HEK293 (cell line): Measurements from ENCODE around the gene TAF11L5.
"Not testable (repeated sequence)": the region's sequence is repeated elsewhere in the genome, so short reads cannot be mapped to it uniquely, and the experiment has no call there.

Experiments
- CTCF ChIA-PET: fragments of 350-600 bp; formaldehyde crosslinking; extraction: SDS; loops from one replicate; lab custom pipeline; 2021; ENCODE audit warnings: antibody characterized with exemption; lab: Yijun Ruan, JAX
- POLR2A ChIA-PET: fragments of 300-600 bp; formaldehyde crosslinking; extraction: SDS; loops from one replicate; lab custom pipeline; 2020; ENCODE audit warnings: antibody characterized with exemption, inconsistent platforms; lab: Yijun Ruan, JAX
- H3K27ac ChIP-seq: fragments of 200-500 bp; sonication (Bioruptor generic); 2 replicates; pipeline ENCODE4 v1.5.1; 2014; ENCODE audit warnings: low read depth, low read length, control low read depth, inconsistent platforms; ENCODE audit errors: extremely low read depth
- H3K36me3 ChIP-seq, 2 experiments: fragments of 200-500 bp in 1 of 2; sonication (Bioruptor generic) in 1 of 2; 1 replicate in 1 of 2; 2 replicates in 1 of 2; pipeline ENCODE4 v1.5.1; 2014 to 2017; ENCODE audit warnings: inconsistent platforms in 2 of 2, low read length in 2 of 2; ENCODE audit not compliant: control insufficient read depth in 2 of 2, insufficient read depth in 1 of 2
- H3K4me1 ChIP-seq: fragments of 200-500 bp; sonication (Bioruptor generic); 2 replicates; pipeline ENCODE4 v1.5.1; 2014; ENCODE audit warnings: mild to moderate bottlenecking, low read length, inconsistent platforms; ENCODE audit not compliant: control insufficient read depth, insufficient read depth
- H3K4me3 ChIP-seq: 2 replicates; pipeline ENCODE4 v1.5.1; 2011; ENCODE audit warnings: low read depth, mild to moderate bottlenecking, control low read depth, low read length, moderate library complexity
- H3K9me3 ChIP-seq: fragments of 200-500 bp; sonication (Bioruptor generic); 2 replicates; pipeline ENCODE4 v1.5.1; 2014; ENCODE audit warnings: low read depth, low read length, inconsistent platforms; ENCODE audit not compliant: control insufficient read depth, insufficient read depth
- EGR2 ChIP-seq: fragments of 450-650 bp; formaldehyde crosslinking; IDR thresholded peaks from 2 replicates; pipeline ENCODE4 v1.5.1; 2016; ENCODE audit warnings: low read depth, missing biosample characterization, missing genetic modification characterization
- GLIS2 ChIP-seq: fragments of 450-650 bp; formaldehyde crosslinking; IDR thresholded peaks from 2 replicates; pipeline ENCODE4 v1.5.1; 2016; ENCODE audit warnings: missing biosample characterization, missing genetic modification characterization
- TRIM28 ChIP-seq: IDR thresholded peaks from 2 replicates; pipeline ENCODE4 v1.6.1; 2011; ENCODE audit warnings: low read length, control low read depth, borderline replicate concordance
- ZBTB1 ChIP-seq: fragments of 450-650 bp; formaldehyde crosslinking; IDR thresholded peaks from 2 replicates; pipeline ENCODE4 v1.5.1; 2016; ENCODE audit warnings: missing biosample characterization, missing genetic modification characterization
- ZNF10 ChIP-seq: fragments of 450-650 bp; formaldehyde crosslinking; IDR thresholded peaks from 2 replicates; pipeline ENCODE4 v1.5.1; 2017; ENCODE audit warnings: missing biosample characterization, missing genetic modification characterization
- ZNF146 ChIP-seq: fragments of 450-650 bp; formaldehyde crosslinking; IDR thresholded peaks from 2 replicates; pipeline ENCODE4 v1.5.1; 2016; ENCODE audit warnings: missing biosample characterization, missing genetic modification characterization
- ZNF23 ChIP-seq: fragments of 450-650 bp; formaldehyde crosslinking; IDR thresholded peaks from 2 replicates; pipeline ENCODE4 v1.5.1; 2016; ENCODE audit warnings: missing biosample characterization, missing genetic modification characterization, borderline replicate concordance
- ZNF335 ChIP-seq: fragments of 450-650 bp; formaldehyde crosslinking; conservative IDR thresholded peaks from 2 replicates; pipeline ENCODE4 v1.5.1; 2016; ENCODE audit warnings: missing biosample characterization, missing genetic modification characterization
- ZNF404 ChIP-seq: fragments of 450-650 bp; formaldehyde crosslinking; IDR thresholded peaks from 2 replicates; pipeline ENCODE4 v1.5.1; 2017; ENCODE audit warnings: missing biosample characterization, missing genetic modification characterization
- ZNF530 ChIP-seq: fragments of 450-650 bp; formaldehyde crosslinking; IDR thresholded peaks from 2 replicates; pipeline ENCODE4 v1.5.1; 2016; ENCODE audit warnings: low read depth, missing biosample characterization, missing genetic modification characterization
- ZNF555 ChIP-seq: fragments of 450-650 bp; formaldehyde crosslinking; conservative IDR thresholded peaks from 2 replicates; pipeline ENCODE4 v1.5.1; 2017; ENCODE audit warnings: missing biosample characterization, mild to moderate bottlenecking, missing genetic modification characterization, inconsistent platforms
- ZNF558 ChIP-seq: fragments of 450-650 bp; formaldehyde crosslinking; IDR thresholded peaks from 2 replicates; pipeline ENCODE4 v1.5.1; 2016; ENCODE audit warnings: missing biosample characterization, missing genetic modification characterization
- ZNF791 ChIP-seq: fragments of 450-650 bp; formaldehyde crosslinking; IDR thresholded peaks from 2 replicates; pipeline ENCODE4 v1.5.1; 2016; ENCODE audit warnings: missing biosample characterization, missing genetic modification characterization
- TF ChIP-seq, protein P1 (sequence below): fragments of 450-650 bp; formaldehyde crosslinking; IDR thresholded peaks from 2 replicates; pipeline ENCODE4 v1.5.1; 2017; ENCODE audit warnings: missing biosample characterization, missing genetic modification characterization
- TF ChIP-seq, protein P2 (sequence below): fragments of 450-650 bp; formaldehyde crosslinking; IDR thresholded peaks from 2 replicates; pipeline ENCODE4 v1.5.1; 2016; ENCODE audit warnings: missing biosample characterization, missing genetic modification characterization
- TF ChIP-seq, protein P3 (sequence below): fragments of 450-650 bp; formaldehyde crosslinking; IDR thresholded peaks from 2 replicates; pipeline ENCODE4; 2016; ENCODE audit warnings: missing biosample characterization, missing genetic modification characterization
- TF ChIP-seq, protein P4 (sequence below): fragments of 450-650 bp; formaldehyde crosslinking; IDR thresholded peaks from 2 replicates; pipeline ENCODE4 v1.5.1; 2016; ENCODE audit warnings: missing biosample characterization, missing genetic modification characterization

The TAF11L5 gene

DNA sequence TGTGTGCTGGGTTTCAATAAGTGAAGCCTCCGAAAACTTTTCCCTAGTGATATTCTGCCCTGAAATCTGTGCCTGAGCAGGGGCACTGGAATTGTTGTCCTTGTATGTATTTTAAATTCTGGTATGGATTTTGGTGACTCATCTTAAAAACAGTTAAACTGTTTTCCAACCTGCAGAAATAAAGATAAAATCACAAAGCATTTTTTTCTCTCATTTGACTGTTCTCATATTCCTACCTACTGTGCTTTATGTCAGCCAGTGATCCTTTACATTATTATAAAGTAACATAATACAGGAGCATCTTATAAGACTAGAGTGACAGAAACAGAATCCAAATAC lies 37.9 kb upstream of the TAF11L5 start (continued):
- TF ChIP-seq ZNF555 (tag by site-specific recombination) (no peak), ZNF558 (tag by site-specific recombination) (no peak), ZNF23 (tag by site-specific recombination) (no peak), ZNF791 (no peak)
- TF ChIP-seq, protein P1, sequence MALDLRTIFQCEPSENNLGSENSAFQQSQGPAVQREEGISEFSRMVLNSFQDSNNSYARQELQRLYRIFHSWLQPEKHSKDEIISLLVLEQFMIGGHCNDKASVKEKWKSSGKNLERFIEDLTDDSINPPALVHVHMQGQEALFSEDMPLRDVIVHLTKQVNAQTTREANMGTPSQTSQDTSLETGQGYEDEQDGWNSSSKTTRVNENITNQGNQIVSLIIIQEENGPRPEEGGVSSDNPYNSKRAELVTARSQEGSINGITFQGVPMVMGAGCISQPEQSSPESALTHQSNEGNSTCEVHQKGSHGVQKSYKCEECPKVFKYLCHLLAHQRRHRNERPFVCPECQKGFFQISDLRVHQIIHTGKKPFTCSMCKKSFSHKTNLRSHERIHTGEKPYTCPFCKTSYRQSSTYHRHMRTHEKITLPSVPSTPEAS: no peak

DNA sequence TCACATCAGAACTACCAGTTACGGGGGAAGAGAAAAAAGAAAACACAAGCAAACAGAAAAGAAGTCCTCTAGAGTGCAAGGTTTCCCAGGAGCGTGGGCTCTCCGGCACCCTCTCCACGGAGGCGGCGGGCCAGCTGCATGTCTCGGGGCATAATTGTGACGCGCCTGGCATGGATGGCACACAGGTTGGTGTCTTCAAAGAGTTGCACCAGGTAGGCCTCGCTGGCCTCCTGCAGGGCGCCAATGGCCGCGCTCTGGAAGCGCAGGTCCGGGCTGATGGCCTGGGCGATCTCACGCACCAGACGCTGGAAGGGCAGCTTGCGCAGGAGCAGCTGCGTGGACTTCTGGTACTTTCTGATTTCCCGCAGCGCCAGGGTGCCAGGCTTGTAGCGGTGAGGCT lies 33.8 kb upstream of the TAF11L5 start:
- H3K4me1 ChIP-seq, H3K9me3 ChIP-seq, POLR2A ChIA-PET, H3K36me3 ChIP-seq, H3K27ac ChIP-seq, H3K4me3 ChIP-seq: not testable (repeated sequence)
- CTCF ChIA-PET: interaction anchor here (0.6 to 0.7 kb wide), 2 partner anchors 282 to 623 kb away, joined by 3 to 4 read pairs; no protein-coding TSS in a partner anchor

DNA sequence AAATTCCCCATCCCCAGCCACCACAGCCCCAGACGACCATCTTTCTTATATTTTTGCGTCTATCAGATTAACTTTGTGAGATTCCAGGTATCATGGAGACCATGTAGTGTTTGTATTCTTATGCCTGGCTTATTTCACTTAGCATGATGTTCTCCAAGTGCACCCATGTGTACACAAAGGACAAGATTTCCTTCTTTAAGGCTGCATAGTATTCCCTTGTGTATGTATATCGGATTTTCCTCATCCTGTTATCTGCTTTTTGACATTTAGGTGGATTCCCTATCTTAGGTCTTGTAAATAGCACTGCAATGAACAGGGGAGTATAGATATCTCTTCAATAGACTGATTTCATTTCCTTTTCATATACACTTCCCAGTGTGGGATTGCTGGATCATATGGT lies 32.3 kb upstream of the TAF11L5 start:
- no peaks in the 10 kb centered on the region for H3K4me1 ChIP-seq
- H3K27ac ChIP-seq: no peak overlapping the region
- H3K4me3 ChIP-seq: no peak overlapping the region
- ChIA-PET CTCF (no interaction called here), POLR2A (no interaction called here)
- no peaks in the 10 kb centered on the region for H3K36me3 ChIP-seq
- peak; percentile 85 for TF ChIP-seq ZNF146 (tag by site-specific recombination)
- no peak for TF ChIP-seq ZNF404 (tag by site-specific recombination)
- TF ChIP-seq, protein P2, sequence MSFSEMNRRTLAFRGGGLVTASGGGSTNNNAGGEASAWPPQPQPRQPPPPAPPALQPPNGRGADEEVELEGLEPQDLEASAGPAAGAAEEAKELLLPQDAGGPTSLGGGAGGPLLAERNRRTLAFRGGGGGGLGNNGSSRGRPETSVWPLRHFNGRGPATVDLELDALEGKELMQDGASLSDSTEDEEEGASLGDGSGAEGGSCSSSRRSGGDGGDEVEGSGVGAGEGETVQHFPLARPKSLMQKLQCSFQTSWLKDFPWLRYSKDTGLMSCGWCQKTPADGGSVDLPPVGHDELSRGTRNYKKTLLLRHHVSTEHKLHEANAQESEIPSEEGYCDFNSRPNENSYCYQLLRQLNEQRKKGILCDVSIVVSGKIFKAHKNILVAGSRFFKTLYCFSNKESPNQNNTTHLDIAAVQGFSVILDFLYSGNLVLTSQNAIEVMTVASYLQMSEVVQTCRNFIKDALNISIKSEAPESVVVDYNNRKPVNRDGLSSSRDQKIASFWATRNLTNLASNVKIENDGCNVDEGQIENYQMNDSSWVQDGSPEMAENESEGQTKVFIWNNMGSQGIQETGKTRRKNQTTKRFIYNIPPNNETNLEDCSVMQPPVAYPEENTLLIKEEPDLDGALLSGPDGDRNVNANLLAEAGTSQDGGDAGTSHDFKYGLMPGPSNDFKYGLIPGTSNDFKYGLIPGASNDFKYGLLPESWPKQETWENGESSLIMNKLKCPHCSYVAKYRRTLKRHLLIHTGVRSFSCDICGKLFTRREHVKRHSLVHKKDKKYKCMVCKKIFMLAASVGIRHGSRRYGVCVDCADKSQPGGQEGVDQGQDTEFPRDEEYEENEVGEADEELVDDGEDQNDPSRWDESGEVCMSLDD (tag by site-specific recombination): no peak
- no peaks in the 10 kb centered on the region; the same call in none of the 2 replicates for H3K9me3 ChIP-seq

DNA sequence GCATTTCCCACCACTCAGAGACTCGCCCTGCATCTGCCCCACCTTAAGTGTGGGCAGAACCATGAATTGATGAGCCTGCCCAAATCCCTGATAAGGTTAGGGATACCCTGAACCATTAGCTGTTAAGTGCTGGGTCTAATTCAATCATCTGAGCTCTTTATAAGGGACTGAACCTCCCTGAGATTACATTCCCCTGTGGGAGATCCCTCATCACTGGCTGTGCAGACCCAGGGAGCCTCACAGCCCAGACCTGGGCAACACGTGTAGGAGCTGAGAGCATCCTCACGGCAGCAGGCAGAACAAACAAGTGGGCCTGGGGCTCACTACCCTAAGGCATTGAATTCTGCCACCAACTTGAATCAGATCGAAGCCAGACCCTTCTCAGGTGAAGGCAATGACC lies 27.6 kb upstream of the TAF11L5 start:
- H3K4me3 ChIP-seq: no peak overlapping the region
- ChIA-PET CTCF (no interaction called here), POLR2A (no interaction called here)
- H3K4me1 ChIP-seq: no peaks in the 10 kb centered on the region
- H3K9me3 ChIP-seq: no peaks in the 10 kb centered on the region; the same call in none of the 2 replicates
- no peak for TF ChIP-seq ZNF335 (tag by site-specific recombination)
- TF ChIP-seq, protein P3, sequence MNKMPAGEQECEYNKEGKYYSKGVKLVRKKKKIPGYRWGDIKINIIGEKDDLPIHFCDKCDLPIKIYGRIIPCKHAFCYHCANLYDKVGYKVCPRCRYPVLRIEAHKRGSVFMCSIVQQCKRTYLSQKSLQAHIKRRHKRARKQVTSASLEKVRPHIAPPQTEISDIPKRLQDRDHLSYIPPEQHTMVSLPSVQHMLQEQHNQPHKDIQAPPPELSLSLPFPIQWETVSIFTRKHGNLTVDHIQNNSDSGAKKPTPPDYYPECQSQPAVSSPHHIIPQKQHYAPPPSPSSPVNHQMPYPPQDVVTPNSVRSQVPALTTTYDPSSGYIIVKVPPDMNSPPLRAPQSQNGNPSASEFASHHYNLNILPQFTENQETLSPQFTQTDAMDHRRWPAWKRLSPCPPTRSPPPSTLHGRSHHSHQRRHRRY (tag by site-specific recombination): no peak
- TF ChIP-seq ZNF10 (tag by site-specific recombination): no peak
- no peak for TF ChIP-seq GLIS2
- TF ChIP-seq, protein P4, sequence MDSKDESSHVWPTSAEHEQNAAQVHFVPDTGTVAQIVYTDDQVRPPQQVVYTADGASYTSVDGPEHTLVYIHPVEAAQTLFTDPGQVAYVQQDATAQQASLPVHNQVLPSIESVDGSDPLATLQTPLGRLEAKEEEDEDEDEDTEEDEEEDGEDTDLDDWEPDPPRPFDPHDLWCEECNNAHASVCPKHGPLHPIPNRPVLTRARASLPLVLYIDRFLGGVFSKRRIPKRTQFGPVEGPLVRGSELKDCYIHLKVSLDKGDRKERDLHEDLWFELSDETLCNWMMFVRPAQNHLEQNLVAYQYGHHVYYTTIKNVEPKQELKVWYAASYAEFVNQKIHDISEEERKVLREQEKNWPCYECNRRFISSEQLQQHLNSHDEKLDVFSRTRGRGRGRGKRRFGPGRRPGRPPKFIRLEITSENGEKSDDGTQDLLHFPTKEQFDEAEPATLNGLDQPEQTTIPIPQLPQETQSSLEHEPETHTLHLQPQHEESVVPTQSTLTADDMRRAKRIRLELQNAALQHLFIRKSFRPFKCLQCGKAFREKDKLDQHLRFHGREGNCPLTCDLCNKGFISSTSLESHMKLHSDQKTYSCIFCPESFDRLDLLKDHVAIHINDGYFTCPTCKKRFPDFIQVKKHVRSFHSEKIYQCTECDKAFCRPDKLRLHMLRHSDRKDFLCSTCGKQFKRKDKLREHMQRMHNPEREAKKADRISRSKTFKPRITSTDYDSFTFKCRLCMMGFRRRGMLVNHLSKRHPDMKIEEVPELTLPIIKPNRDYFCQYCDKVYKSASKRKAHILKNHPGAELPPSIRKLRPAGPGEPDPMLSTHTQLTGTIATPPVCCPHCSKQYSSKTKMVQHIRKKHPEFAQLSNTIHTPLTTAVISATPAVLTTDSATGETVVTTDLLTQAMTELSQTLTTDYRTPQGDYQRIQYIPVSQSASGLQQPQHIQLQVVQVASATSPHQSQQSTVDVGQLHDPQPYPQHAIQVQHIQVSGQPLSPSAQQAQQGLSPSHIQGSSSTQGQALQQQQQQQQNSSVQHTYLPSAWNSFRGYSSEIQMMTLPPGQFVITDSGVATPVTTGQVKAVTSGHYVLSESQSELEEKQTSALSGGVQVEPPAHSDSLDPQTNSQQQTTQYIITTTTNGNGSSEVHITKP: no peak
- no peak for TF ChIP-seq ZNF530 (tag by site-specific recombination)
- no peak for TF ChIP-seq ZBTB1 (tag by site-specific recombination)
- TF ChIP-seq EGR2 (tag by site-specific recombination): no peak
- TF ChIP-seq TRIM28: no peak
- H3K27ac ChIP-seq: no peak overlapping the region
- H3K36me3 ChIP-seq: no peaks in the 10 kb centered on the region

DNA sequence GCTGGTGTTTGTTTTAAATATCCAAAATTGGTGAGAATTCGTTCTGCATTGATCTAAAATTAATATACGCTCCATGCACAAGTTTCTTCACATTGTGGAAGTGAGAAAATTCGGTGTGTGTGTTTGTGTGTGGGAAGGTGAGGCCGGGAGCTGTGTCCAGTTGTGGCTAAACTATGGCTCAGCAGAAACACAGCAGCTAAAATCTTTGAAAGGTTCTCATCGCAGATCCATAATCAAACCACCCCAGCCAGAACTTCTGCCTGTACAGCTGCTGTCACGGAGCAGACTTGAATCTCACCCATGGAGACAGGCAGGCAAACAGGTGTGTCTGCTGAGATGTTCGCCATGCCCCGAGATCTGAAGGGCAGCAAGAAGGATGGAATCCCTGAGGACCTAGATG lies 27.1 kb upstream of the TAF11L5 start, which contains the start of gene TAF11L2:
Gene TAF11L2 (plus strand): TSS at position 301 of the 400 bp plus-strand sequence.
- H3K27ac ChIP-seq, H3K36me3 ChIP-seq, CTCF ChIA-PET, H3K9me3 ChIP-seq, H3K4me1 ChIP-seq, H3K4me3 ChIP-seq, POLR2A ChIA-PET: not testable (repeated sequence)
